NOMO-1 (cell line): ENCODE results near the gene PPP2R2C.

ENCODE experiments used
- DNase-seq, 2 experiments: peaks; one replicate each; lab custom pipeline; 2025; ENCODE audit not compliant: unreplicated experiment in 2 of 2; lab: John Stamatoyannopoulos, UW

Gene PPP2R2C

DNA sequence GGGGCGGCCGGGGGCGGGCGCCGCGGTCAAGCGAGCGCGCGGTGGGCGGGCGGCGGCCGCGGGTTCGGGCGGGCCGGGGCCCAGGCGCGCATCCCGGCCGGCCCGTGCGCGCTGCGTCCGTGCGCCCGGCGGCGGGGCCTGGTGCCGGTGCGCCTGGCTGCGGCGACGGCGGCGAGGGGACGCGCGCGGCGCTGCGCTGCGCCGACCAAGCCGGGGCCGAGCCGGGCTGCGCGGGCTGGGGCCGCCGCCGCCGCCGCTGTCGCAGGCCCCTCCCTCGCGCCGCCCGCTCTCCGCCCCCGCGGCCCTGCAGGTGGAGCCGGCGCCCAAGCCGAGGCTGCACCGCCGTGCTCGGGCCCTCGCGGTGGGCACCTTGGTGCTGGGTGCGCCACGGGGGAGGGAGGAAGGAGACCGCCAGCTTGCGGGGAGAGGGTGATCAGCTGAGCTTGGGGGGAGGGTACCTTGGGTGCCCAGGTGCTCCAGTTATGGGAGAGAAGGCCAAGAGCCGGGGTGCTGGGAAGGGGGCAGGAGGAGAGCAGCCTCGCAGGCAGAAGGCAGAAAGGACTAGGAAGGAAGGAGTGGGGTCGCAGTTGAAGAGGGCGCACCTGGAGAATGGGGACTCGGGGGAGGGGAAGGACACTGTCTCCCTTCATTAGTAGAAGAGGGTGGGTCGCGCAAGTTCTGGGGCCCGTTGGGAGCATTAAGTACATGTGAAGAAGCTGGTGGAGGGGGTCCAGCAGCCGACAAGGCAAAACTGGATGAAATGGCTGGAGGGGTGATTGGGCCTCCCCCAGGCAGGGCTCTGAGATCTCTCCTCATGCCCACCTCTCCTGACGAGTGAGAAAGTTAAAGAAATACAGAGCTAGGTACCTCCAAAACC, at the start of gene PPP2R2C:
Gene PPP2R2C, minus strand, starts transcription at position 228 of the 877 bp plus-strand sequence. CDS start 385 bp downstream, outside the sequence.
- DNase-seq: no peak

- DNase-seq: no peak
Observed at GRCh38 chr4:6520978-6521377, 48.6 kb upstream of the PPP2R2C start.

DNA sequence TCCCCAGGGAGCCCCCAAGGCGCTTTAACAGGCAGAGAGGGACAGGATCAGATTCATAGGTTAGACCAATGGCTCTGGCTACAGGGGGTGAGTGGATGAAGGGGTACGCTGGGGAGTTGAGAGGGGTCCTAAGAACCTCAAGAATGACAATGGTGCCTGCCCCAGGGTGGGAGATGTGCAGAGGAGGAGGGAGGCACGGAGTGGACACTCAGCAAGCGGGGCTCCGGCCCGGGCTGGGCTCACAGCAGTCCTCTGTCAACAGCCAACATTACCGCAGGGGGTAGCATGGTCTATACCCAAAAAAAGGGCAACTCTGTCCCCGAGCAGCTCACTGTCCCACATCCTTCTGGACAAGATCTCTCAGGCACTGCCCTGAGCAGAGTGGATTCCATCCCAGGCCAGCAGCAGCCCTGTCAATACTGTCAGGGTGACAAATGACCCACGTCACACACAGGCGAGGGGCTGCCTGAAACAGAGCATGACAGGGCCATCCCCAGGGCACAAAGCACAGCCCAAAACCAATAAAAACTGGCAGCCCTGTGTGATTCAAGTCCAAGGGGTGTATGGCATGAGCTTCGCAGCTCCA, 47.7 kb upstream of the PPP2R2C start:
- DNase-seq: no peak

GRCh38 chr4:6517171-6517570, 44.8 kb upstream of the PPP2R2C start:
- no peak for DNase-seq

- DNase-seq: no peak
Observed at GRCh38 chr4:6516762-6517161, 44.3 kb upstream of the PPP2R2C start.

- DNase-seq: no peak
Observed at GRCh38 chr4:6516281-6516680, 43.9 kb upstream of the PPP2R2C start.

DNA sequence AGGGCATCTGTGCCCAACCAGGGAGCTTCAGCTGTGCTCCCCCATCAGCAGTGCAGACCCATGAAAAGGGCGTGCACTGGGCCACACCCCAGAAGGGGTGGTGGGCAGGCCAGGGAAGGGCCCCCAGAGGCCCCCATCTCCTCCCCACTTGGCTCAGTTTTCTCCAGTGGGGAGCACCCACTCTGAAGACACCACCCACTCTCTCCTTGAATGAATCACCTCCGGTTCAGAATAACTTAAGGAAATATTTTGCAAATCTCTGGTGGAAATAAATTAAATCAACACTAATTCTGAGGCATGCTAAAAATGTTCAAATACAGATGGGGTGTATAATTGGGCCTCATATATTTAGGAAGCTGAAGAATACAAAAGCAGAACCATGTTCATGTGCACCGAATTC, 41.3 kb upstream of the PPP2R2C start:
- no peak for DNase-seq

GRCh38 chr4:6509587-6509986, 37.2 kb upstream of the PPP2R2C start:
- DNase-seq: no peak

DNA sequence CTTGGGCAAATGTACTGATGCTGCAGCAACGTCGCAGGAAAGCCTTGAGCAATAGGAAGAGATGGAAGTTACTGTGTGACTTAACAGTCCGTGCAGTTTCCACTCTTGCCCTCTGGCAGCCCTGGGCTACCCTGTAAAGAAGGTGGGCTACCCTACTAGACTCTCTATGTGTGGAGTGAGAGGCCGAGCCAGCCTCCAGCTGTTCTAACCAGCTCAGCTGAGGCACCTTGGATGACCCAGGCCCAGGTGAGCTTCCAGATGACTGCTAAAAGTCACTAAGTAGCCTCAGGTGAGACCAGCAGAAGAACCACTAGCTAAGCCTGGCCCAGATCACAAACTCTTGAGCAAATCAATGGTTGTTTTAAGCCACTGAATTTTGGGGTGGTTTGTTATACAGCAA, 34.9 kb upstream of the PPP2R2C start:
- no peak for DNase-seq

- no peak for DNase-seq
Observed at GRCh38 chr4:6506616-6507140, 34.3 kb upstream of the PPP2R2C start.

DNA sequence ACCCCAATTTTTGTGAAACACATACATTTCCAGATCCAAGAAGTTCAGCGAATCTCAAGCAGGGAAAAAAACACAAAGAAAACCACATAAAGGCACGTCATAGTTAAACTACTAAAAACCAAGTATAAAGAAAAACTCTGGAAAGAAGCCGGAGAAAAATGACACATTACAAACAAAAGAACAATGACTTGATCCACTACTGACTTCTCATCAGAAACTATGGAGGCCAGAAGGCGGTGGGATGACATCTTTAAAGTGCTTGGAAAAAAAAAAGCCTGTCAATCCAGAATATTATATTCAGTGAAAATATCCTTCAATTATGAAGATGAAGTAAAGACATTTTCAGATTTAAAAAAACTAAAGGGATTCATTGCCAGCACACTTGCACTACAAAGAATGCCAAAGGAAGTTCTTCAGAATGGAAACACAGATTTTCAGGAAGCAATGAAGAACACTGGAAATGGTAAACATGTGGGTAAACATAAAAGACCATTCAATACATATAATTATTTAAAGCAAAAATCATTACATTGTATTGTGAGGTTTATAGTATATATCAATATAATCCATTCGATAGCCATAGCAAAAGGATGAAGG, 32.6 kb upstream of the PPP2R2C start:
- DNase-seq: no peak

DNA sequence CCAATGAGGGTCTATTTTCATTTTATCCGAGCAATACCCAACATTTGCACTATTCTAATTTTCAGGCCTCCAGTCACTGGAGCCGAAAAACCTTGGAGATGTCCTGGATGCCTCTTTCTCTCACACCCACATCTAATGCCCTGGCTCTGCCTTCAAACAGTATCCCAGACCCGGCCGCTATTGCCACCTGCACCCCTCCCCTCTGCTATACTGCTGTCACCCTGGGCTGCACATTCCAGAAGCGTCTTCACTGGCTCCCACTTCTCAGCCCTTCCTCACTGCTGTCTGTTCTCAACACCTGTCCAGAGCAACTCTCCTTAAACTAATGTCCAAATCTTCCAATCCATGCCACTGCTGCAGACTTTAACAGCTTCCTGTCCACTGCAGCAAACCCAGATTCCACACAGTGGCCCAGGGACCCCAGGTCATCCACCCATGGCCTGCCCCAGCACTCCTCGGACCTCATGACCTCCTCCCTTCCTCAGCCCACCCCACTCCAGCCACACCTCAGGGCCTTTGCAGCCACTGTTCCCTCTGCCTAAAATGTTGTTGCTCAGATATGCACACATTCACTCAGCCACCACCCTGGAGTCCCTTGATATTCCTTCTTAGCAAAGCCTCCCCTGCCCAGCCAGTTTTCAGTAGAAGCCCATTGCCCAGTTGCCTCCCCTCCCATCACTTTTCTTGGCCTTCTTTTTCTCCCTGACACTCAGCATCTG, 30.5 kb upstream of the PPP2R2C start:
- no peak for DNase-seq

DNA sequence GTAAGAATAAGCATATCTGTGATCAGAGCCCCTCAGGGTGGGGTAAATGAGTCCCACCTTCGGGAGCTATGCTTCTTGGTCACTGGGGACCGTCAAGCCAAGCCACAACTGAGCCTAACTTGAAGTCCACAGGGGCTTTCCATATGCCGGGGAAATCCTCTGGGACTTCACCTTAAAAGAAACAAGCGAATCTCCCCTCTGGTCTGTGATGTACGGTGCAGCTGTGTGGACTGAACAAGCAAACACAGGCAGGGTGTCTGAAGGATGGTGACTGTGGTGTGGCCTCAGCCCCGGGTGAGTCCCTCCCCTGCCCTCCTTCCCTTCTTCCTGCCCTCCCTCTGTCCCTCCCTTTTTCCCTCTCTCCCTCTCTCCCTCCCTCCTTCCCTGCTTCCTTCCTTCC, 29.7 kb upstream of the PPP2R2C start:
- no peak for DNase-seq

DNA sequence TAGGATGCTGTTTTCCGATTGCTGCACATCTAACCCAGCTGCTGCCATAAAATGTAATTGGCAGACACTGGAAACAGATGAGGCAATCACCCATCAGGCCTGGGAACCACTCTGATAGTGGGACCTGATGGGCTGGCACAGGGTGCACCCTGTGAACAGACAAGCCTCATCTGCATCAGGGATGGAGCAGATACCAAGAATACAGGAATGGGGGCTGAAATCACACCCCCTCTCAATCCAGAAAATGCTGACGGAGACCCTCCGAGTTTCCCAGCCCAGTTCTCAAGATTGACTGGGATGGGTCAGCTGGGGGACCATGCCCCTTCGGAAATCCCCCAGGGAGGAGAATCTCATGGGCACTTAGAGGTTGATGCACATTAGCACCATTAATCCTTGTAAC, 28.8 kb upstream of the PPP2R2C start:
- DNase-seq: no peak

GRCh38 chr4:6500481-6501140, 28.2 kb upstream of the PPP2R2C start:
- DNase-seq: no peak

GRCh38 chr4:6499238-6499600, 26.8 kb upstream of the PPP2R2C start:
- no peak for DNase-seq

DNA sequence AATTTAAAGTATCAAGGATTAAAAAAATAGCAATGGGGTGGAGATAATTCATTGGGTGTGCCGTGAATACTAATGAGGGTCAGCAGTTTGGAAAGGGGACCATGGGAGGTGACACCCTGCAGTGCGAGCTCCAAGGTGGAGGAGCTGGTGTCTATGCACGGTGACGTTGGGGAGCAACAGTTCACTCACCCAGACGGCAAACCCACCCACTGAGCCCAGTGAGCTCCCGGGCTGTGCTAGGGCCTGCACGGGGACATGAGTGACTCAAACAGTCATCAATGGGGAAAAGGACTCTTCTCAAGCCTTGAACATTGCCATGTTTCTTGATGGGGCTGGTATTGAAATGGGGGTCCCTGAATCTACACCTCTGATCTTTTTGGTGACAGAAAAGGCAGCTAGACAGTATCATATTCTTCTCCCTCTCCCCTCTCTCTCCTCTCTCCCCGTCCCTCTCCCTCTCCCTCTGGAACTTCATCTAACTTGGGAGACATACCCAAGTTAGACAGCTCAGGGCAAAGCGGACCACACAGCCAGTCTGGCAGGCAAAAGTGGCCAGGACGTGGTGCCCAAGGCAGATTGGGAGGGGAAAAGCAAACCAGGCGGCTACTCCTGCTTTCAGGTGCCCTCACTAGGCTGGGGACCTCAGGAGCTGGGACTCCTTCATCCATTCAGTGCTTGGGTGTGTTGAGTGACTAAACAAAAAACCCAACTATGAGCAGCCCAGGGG, 26.3 kb upstream of the PPP2R2C start:
- no peak for DNase-seq

GRCh38 chr4:6497796-6498195, 25.4 kb upstream of the PPP2R2C start:
- DNase-seq: no peak

GRCh38 chr4:6495736-6496135, 23.3 kb upstream of the PPP2R2C start:
- no peak for DNase-seq

GRCh38 chr4:6495296-6495590, 22.8 kb upstream of the PPP2R2C start:
- DNase-seq: no peak
